ENCODE results near the gene SLC2A5. TPM values are rescaled to one million over a fixed set of nuclear protein-coding genes. Genes with fewer than 3 reads are reported as not detected.
"Not testable (repeated sequence)": the region's sequence is repeated elsewhere in the genome, so short reads cannot be mapped to it uniquely, and the experiment has no call there.

SLC2A5 gene, protein sequence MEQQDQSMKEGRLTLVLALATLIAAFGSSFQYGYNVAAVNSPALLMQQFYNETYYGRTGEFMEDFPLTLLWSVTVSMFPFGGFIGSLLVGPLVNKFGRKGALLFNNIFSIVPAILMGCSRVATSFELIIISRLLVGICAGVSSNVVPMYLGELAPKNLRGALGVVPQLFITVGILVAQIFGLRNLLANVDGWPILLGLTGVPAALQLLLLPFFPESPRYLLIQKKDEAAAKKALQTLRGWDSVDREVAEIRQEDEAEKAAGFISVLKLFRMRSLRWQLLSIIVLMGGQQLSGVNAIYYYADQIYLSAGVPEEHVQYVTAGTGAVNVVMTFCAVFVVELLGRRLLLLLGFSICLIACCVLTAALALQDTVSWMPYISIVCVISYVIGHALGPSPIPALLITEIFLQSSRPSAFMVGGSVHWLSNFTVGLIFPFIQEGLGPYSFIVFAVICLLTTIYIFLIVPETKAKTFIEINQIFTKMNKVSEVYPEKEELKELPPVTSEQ
- 0.39 TPM in 1 of 2 replicates, not detected in the other for total RNA-seq

DNA sequence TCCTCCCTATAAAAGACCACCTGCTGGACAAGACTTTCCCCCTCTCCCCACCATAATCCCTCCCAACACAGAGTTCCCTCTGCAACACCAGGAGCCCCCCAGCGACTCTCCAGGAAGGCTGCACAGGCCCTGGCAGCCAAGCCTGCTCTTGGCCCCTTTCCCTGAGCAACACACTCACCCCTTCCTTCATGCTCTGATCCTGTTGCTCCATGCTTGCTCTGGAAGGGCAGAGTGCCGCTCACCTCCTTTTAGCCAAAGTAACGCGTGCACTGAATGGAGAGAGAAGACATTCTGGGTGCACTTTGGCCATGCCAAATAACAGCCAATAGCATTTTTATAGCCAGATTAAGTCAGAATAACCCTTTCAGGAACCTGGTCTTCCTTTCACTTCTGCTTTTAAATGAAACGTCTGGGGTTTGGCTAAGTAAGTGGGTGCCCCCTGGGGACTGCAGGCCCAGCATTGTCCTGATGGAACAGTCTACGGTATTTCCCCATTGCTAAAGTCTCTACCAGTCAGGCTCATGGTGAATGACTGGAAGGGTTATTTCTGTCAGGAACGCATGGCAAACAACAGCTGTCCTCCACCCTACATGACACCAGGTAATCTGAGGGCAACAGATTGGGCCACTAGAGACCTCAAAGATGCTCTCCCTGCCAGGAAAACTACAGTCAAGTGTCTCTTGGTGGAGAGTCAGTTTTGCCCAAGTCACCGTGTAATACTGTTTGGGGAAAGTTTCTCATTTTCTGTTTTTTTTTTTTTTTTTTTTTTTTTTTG, at the start of gene SLC2A5:
TSS of gene SLC2A5 (minus strand) at position 310 of the 775 bp plus-strand sequence. CDS start at position 211, 99 bp downstream.
- intact Hi-C loops (cut with micrococcal nuclease): no loop called here

DNA sequence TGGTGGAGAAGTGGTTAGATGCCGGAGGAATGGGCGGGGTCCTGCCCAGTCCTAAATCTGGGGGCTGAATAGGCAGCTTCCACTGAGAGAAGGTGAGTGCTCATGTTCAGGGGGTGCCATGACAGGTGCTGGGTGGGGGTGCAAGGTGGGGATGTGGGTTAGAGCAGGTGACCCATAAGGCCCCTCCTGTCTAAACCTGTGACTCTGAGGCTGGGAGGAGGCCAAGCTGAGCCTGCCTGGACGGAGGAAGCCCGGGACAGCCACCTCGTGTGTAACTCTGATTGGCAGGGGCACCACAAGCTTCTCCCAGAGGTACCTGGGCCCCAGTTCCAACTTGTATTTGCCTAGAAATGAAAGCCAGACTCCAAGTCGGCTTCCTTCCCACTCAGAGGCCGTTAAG, 48.8 kb upstream of the SLC2A5 start:
- intact Hi-C loops (cut with micrococcal nuclease): no loop called here

DNA sequence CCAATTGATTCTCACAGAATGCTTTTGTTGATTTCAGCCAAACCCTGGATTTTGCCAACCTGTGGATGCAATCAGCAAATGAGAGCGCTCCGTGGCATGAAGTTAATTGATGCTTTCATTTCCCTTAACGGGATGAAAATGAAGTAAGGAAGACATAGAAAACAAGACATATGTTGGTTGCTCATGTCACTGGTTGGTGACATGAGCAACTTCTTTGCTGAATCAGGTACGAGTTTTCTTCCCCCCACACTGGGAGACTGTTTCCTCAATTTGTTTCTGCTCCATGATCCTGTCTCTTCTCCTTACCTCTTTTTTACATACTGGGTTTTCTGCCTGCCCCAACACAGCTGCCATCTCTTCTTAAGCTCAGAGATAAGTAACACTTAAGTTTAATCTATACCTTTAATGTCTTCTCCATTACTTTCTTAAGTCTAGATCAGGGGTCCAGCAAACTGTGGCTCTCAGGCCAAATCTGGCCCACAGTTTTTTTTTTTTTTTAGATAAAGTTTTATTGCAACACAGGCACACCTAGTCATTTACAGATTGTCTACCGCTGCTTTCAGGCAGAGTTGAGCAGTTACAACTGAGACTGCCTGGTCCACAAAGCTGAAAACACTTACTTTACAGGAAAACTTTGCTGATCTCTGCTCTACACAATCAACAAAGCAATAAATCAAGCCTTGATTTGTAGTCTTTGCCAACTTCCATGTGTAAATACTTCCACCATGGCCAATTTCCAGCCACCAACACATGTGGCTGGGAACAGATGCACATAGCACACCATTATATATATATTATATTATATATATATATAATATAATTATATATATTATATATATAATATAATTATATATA, 46.1 kb upstream of the SLC2A5 start:
- intact Hi-C loops (cut with micrococcal nuclease): no loop called here

DNA sequence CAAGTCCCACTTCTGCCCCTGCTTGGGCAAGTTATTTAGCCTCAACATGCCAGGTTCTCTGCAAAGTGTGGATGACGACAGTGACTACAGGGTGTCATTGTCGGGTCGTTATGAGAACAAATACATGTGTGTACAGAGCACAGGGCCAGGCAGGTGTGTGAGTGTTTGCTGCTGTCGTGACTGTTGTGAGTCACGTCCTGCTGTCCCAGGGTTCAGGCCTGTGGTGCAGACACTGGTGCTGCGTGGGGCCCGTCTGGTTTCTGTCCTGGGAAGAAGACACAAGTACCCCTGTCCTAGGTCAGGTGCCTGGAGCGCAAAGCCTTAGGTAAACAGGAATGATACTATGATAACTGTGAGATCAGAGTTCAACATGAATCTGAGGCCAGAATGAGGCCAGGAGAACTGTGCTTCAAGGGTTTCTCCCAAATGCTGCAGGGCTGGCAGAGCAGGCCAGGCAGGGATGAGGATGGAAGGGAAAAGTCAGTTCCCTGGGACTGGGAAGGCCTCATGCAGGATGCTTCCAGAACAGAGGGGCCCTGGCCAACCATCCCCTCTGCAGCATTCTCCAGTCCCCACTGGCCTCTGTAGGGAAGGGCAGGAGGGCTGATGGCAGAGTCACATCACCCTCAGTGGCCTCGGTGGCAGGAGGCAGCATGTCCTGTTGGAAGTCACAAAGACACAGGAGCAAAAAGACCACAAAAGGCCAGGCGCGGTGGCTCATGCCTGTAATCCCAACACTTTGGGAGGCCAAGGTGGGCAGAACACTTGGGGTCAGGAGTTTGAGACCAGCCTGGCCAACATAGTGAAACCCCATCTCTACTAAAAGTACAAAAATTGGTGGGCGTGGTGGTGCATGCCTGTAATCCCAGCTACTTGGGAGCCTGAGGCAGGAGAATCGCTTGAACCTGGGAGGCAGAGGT, 43.8 kb upstream of the SLC2A5 start:
- intact Hi-C loops (cut with micrococcal nuclease): no loop called here

DNA sequence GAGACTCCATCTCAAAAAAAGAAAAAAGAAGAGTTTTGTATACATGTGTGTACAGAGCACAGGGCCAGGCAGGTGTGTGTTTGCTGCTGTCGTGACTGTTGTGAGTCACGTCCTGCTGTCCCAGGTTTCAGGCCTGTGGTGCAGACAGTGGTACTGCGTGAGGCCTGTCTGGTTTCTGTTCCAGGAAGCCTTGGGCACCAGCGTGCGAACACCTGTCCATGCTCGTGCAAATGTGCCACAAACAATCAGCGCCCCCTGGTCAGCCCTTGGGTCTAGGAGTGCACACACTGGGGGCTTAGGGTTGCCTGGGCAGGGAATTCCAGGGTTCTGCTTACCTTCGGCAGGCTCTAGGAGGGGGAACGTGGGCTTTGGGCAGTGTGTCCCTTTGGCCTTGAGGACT, 42.5 kb upstream of the SLC2A5 start:
- intact Hi-C loops (cut with micrococcal nuclease): no loop called here

DNA sequence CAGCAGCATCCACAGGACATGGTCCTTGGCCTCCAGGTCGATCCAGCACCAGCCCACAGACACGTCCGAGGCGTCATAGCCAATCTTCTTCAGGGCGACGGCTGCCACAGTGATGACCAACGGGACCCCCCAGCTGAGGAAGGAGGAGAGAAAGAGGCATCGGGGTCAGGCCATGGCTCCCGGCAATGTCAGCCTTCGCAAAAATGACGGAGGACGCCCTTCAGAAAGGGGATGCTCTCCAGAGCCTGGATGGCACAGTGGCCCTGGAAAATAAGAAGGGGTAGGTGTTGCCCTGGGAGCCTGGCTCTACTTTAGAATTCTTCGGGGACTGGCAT, 41.9 kb upstream of the SLC2A5 start:
- intact Hi-C loops (cut with micrococcal nuclease): no loop called here

DNA sequence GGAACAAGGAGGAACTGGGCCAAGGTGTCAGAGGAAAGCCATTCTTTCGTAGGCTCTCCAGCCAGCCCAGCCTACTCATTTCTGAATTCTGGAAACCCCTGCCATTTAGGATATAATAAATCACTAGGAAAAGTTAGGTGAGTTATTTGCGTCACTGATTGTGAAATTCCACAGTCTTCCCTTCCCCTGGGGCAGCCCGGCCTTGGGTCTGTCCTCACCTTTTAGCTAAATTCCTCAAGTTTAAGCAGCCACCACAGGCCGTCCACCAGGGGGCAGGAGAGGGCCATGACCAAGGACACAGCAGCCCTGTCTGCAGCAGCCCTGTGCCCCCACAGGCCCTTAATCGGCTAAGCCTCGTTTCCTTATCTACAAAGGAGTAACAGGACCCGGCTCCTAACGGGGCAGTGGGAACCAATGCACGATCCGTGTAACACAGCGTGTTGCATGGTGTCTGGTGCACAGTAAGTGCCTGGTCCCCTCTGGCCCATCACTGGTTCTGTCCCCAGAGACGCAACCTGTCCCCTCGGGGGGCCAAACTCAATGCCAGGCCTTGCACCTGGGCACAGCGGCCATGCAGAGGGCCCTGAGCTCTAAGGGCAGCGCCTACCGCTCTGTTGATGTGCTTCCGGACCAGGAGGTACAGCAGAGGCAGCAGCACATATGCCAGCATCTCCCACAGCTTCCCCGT, 41.4 kb upstream of the SLC2A5 start:
- intact Hi-C loops (cut with micrococcal nuclease): loop anchor here (1.0 kb wide), 4 partner anchors 31 to 380 kb away; no protein-coding TSS in a partner anchor

DNA sequence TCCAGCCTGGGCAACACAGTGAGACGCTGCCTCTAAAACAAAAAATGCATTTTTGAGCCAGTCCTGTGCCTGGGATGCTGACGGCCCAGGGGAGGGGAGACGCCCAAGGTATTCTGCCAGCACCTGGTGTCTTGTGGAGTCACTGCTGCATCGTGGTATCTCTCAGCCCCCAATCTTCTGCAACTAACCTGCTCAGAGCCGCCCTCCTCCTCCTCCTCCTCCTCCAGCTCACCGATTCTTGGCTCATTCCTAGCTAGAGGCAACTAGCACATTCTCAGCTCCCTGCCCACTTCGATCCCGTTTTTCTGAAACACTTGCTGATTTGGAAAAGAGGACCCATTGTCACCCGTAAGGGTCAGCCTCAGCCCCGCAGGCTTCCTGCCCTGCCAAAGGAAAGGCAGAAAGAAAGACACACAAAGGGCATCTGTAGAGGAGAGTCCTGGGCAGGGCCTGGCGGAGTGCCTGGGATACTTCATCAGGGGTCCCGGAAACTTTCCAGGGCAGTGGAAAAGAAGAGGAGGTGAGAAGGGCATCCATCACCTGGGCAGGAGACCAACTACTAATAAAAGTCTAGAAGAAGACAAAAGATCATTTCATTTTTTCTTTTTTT, 38.7 kb upstream of the SLC2A5 start:
- intact Hi-C loops (cut with micrococcal nuclease): no loop called here

DNA sequence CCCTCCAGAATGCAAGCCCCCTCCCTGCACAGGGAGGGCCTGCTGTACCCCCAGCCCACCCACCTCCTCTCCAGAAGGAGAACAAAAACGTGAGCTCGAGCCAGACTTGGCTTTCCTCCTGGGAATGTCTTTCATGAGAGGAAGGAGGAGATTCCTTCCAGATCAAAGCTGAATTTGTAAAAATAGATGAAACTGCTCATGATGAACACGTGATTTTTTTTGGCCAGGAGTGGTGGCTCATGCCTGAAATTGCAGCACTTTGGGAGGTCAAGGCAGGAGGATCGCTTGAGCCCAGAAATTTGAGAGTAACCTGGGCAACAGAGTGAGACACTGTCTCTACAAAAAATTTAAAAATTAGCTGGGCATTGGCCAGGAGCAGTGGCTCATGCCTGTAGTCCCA, 37.7 kb upstream of the SLC2A5 start:
- intact Hi-C loops (cut with micrococcal nuclease): no loop called here

DNA sequence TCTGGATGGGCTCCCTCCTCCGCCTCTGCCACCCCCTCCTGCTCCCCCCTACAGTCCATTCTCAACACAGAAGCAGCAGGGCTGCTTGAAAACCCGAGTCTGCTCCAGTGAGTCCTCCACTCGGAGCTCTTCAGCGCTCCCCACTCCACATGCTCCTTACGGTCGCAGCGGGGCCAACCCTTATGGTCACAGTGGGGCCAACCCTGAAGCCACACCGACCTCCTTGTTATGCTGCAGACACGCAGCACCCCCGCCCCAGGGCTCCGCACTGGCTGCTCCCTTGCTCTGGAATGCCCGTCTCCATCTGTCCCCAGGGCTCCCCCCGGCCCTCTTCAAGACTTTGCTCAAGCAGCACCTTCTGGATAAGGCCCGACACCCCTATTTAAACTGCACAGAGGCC, 36.9 kb upstream of the SLC2A5 start:
- intact Hi-C loops (cut with micrococcal nuclease): no loop called here

DNA sequence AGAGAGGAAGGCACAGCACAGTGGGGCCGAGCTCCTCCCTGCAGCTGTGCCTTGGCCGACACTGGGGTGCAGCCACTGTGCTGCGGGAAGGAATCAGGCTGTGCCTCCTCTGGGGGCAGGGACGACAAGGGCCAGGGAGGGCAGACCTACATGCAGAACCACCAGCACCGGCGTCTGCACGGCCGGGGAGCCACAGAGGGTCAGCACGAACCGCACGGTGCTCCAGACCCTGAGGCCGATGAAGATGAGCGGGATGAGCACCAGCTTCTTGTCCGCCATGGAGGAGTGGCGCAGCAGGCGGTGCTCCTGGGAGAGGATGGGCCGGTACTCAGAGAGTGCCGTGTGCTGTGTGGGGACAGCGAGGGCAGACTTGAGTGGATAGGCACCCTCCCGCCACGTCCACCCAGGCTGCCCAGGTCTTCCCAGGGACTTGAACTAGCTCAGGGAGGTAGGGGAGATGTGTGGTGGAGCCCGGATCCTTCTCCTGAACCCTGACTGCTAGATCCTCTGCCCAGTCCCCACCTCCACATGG, 36.0 kb upstream of the SLC2A5 start:
- intact Hi-C loops (cut with micrococcal nuclease): no loop called here

DNA sequence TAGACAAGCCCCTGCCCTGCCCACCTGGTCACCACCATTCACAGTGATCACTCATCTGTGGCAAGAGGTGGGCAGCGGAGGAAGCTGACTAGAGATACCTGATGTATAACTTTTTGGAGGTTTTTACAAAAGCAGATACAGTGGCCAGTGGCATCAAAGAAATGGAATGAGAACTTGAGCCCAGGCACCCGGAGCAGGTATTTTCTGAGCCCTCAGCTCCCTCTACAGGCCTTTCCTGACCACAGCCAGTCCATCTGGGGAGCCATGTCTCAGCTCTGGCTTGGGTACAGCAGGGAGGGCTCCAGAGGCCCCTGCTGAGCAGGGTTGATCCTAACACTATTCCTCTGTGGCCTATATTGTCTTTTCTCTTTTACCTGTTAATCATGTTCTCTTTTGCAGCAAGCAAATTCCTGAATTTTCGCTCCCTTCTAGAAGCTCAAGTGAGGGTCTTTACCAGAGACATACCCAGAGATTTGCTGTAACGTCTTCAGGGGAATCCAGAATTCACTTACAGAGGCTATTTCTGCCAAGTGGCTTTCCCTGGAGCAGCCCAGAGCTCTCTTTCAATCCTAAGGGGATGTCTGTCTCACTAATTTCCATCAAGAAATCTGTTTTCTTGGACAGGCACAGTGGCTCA, 32.2 kb upstream of the SLC2A5 start:
- intact Hi-C loops (cut with micrococcal nuclease): loop anchor here (1.0 kb wide), 3 partner anchors 91 to 183 kb away; no protein-coding TSS in a partner anchor

DNA sequence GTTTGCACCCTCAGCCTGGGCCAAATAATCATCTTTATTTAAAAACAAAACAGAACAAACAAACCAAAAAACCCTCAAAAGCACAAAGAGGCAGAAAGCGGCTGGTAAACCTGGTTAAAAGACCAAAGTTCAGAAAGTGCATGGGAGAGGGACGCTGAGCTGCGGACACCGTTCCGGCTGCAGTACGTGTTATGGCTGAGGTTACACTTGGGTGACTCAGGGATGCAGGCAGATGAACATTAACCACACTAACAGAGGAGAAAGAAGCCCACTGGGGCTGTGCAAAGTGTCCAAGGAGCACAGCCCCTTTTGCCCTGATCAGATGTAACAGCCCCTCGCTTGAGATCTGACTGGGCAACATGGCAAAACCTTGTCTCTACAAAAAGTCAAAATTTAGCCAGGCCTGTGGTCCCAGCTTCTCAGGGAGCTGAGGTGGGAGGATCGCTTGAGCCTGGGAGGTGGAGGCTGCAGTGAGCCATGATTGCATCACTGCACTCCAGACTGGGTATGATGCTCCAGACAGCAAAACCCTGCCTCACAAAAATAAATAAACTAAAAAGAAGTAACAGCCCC, 31.1 kb upstream of the SLC2A5 start:
- intact Hi-C loops (cut with micrococcal nuclease): loop anchor here (1.0 kb wide), 3 partner anchors 90 to 182 kb away; no protein-coding TSS in a partner anchor

DNA sequence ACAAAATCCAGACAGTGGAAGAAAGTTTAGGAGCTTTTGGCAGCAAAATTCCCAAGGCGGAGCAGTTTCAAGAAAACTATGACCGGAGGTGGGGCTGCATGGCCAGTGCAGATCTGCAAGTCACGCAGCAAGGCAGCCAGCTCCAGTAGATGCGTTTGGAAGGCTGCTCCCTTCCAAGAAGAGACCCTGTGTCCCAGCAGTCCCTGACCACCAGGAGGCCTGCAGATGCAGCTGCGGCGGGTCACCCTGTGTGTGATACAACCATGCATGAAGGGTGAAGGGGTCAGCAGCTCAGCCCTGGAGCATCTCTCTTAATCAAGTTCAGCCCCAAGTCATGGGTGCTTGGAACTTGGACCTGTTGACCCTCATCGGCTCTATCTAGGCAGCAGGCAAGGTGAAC, 30.1 kb upstream of the SLC2A5 start:
- intact Hi-C loops (cut with micrococcal nuclease): no loop called here

DNA sequence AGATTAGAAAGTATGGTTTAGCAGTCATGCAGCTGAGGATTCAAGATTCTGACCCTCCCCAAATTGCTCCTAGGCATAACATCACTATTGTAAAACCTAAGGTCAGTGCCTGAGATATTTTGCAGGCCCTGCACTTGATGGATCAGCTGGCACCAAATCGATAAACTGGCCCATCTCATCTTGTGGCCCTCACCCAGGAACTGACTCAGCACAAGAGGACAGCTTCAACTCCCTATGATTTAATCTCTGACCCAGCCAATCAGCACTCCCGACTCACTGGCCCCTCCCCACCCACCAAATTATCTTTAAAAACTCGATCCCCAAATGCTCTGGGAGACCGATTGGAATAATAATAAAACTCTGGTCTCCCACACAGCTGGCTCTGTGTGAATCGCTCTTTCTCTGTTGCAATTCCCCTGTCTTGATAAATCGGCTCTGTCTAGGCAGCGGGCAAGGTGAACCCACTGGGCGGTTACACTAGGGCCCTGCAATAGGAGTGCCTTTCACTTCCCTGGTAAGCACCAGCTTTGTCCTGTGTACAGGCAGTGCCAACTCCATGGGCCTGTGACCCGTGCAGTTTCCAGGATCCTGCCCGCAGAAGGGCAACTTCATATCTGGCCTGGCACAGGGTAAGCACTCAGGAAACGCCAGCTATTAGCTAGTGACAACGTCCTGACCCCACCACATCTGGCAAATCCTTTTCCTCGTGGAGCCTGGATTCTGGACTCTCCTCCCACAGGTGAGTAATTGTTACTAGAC, 28.7 kb upstream of the SLC2A5 start:
- intact Hi-C loops (cut with micrococcal nuclease): no loop called here

DNA sequence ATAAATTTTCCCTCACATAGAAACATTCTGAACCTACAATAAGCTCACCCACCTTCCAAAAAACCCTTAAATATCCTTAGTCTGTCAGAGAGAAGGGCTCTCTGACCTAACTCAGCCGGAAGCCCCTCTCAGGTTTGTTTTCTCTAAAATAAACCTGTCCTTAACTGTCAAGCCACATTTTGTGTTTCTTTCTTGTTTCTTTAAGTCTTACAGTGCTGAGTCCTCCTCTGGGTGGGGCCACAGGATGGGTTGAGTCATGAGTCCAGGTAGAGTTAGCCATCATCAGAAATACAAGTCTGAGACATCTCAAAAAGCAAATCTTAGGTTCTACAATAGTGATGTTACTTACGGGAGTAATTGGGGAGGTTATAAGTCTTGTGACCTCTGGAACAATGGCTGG, 26.4 kb upstream of the SLC2A5 start:
- intact Hi-C loops (cut with micrococcal nuclease): no loop called here

DNA sequence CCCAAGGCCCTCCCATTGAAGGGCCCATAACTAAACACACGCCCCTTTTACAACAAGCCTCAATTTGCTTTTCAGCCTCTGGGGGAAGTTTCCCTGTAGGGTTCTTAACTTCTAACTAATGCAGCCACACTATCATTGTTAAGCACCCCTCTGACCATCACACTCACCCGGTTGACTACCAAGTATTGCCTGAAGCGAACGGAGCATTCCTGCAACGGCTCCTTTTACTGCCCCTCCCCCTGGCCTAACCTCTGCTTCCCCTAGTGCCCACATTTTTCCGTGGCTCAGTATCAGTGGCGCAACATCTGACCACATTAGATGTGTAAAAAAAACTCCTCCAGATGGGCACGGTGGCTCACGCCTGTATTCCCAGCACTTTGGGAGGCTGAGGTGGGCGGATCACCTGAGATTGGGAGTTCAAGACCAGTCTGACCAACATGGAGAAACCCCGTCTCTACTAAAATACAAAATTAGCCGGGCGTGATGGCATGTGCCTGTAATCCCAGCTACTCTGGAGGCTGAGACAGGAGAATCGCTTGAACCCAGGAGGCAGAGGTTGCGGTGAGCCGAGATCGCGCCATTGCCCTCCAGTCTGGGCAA, 24.7 kb upstream of the SLC2A5 start:
- intact Hi-C loops (cut with micrococcal nuclease): not testable (repeated sequence)
